Neuron (in vitro differentiated cells): Measurements from ENCODE around the gene MAP4K2.
"Not testable (repeated sequence)": the region's sequence is repeated elsewhere in the genome, so short reads cannot be mapped to it uniquely, and the experiment has no call there.

ENCODE experiments used
- H2AFZ ChIP-seq: one replicate; pipeline ENCODE4 v1.6.1; 2013; ENCODE audit warnings: low read depth, mild to moderate bottlenecking, inconsistent platforms, low read length, moderate library complexity
- H3K27me3 ChIP-seq: one replicate; pipeline ENCODE4 v1.6.1; 2013; ENCODE audit warnings: low read length; ENCODE audit not compliant: insufficient read depth
- H3K36me3 ChIP-seq: one replicate; pipeline ENCODE4 v1.6.1; 2013; ENCODE audit warnings: low read length; ENCODE audit not compliant: insufficient read depth
- H3K4me1 ChIP-seq: one replicate; pipeline ENCODE4 v1.6.1; 2013; ENCODE audit warnings: low read length; ENCODE audit not compliant: insufficient read depth
- H3K4me3 ChIP-seq: 2 replicates; pipeline ENCODE4 v1.5.1; 2013; ENCODE audit warnings: mild to moderate bottlenecking, low read length, moderate library complexity
- H3K9me3 ChIP-seq: one replicate; pipeline ENCODE4 v1.6.1; 2013; ENCODE audit warnings: low read length

MAP4K2 gene

GRCh38 chr11:64803158-64803845 lies at the start of gene MAP4K2:
Gene MAP4K2 (minus strand): TSS chr11:64803214. CDS start chr11:64803149, 65 bp downstream.
- peak within 1 kb of the TSS; percentile 13 for H2AFZ ChIP-seq
- no peaks in the 10 kb centered on the region for H3K27me3 ChIP-seq
- peaks cover 10% of the 10 kb centered on the region for H3K4me1 ChIP-seq
- no peaks in the 10 kb centered on the region for H3K9me3 ChIP-seq
- peak within 1 kb of the TSS; percentile 44 for H3K4me3 ChIP-seq
- peaks cover 37% of the 10 kb centered on the region for H3K36me3 ChIP-seq

- H3K36me3 ChIP-seq = peaks cover 22% of the 10 kb centered on the region
- H2AFZ ChIP-seq = no peak overlapping the region
- peaks cover 9% of the 10 kb centered on the region for H3K4me1 ChIP-seq
- H3K9me3 ChIP-seq = no peaks in the 10 kb centered on the region
- H3K27me3 ChIP-seq = no peaks in the 10 kb centered on the region
- H3K4me3 ChIP-seq = no peak overlapping the region
Measured at GRCh38 chr11:64851831-64852351, 48.9 kb upstream of the MAP4K2 start.

DNA sequence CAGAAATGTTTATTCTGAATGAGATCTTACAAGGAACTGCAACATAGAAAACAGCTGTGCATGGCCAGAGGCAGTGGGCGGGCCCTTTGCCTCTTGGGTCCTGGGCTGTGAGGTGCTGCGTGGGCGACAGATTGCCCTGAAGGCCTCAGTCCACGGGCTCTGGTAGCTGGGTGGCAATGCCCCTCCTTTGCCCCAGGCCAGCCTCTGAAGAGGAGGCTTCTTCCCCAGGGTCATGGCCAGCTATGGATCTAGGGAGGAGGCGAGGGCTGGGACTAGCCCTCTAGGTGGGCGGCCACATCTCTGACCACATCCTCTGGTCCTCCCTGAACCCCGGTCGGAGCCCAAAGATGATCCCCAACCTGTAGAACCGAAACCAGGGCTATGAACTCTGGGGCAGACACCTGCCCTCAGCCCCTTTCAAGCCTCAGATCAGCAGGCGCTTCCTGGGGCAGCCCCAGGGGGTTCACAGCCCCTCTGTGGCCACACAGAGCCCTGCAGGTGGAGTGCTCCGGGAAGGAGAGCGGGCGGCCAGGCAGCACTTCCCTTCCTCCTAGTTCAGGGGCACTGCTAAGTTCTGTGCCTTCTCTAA lies 48.1 kb upstream of the MAP4K2 start:
- Histone ChIP-seq H2AFZ (no peak overlapping the region), H3K36me3 (peaks cover 15% of the 10 kb centered on the region), H3K27me3 (no peaks in the 10 kb centered on the region), H3K4me3 (no peak overlapping the region), H3K9me3 (no peaks in the 10 kb centered on the region), H3K4me1 (peaks cover 9% of the 10 kb centered on the region)

DNA sequence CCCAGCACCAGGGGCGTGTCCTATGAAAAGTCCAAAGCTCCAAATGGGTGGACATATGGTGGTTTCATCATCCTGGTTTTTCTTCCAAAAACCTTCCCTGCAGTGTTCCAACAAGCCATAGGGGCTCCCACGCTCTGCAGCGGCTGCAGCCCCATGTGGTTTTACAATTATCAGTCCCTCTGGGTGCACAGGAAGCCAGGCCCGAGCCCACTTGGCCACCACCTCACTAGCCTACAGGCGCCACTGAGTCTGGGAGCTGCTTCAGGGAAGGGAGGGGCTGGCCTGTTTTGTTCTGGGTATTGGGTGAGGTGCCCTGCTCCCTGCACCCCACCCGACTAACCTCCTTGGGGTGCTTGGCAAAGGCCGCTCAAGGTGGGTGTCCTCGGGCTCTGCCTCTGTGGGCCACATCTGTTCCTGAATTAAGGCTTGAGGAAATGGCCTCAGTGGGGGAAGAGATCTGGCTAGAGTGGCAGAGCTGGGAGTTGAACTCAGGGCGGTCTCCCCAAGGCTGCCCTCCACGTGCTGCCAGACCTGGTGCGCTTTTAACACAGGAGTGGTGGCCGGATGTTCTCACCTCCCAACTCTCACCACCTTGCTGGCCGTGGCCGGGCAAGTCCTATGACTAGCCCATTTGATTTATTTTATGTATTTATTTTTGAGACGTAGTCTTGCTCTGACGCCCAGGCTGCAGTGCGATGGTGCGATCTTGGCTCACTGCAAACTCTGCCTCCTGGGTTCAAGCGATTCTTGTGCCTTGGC lies 46.8 kb upstream of the MAP4K2 start:
- Histone ChIP-seq H3K36me3 (peaks cover 5% of the 10 kb centered on the region), H3K4me3 (no peak overlapping the region), H3K9me3 (no peaks in the 10 kb centered on the region), H2AFZ (no peak overlapping the region), H3K4me1 (peaks cover 9% of the 10 kb centered on the region), H3K27me3 (peaks cover 6% of the 10 kb centered on the region)

- Histone ChIP-seq H3K27me3 (peaks cover 9% of the 10 kb centered on the region), H3K4me3 (no peak overlapping the region), H3K36me3 (no peaks in the 10 kb centered on the region), H3K9me3 (no peaks in the 10 kb centered on the region), H3K4me1 (peaks cover 9% of the 10 kb centered on the region), H2AFZ (no peak overlapping the region)
Measured at GRCh38 chr11:64848826-64849597, 46.0 kb upstream of the MAP4K2 start.

GRCh38 chr11:64848214-64848825 lies 45.3 kb upstream of the MAP4K2 start:
- Histone ChIP-seq H3K36me3 (no peaks in the 10 kb centered on the region), H3K4me3 (no peak overlapping the region), H3K9me3 (no peaks in the 10 kb centered on the region), H3K27me3 (peaks cover 16% of the 10 kb centered on the region), H2AFZ (no peak overlapping the region), H3K4me1 (peaks cover 11% of the 10 kb centered on the region)

DNA sequence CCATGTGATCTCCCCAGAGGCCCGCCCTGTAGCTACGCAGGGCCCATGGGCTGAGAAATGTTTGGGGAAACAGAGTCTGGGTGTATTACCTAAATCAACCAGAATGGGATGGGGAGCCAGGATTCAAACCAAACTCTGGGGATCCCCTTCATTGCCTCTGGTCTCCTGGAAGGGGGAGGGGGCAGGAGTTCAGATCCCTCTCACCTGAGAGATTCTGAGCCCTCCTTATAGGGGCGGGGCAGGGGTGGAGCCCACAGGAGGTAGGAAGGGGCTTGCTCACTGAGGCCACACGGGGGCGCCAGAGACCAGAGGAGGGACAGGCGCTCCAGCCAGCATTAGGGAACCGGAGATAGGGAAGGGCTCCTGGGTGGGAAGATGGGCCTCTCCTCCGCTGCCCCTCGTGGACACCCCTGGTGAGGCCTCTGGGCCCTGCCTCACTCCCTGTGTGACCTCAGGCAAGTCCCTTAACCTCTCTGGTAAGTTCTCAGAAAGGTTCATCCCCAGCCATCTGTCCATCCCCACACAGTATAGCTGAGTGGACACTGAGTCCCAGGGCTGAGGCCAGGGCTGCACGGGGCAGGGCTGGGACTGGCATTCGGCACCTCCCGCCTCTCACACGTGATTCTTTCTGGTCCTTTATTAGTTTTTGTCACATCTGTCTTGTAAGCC lies 44.1 kb upstream of the MAP4K2 start:
- Histone ChIP-seq H3K4me3 (no peak overlapping the region), H3K9me3 (no peaks in the 10 kb centered on the region), H3K27me3 (peaks cover 21% of the 10 kb centered on the region), H3K4me1 (peaks cover 22% of the 10 kb centered on the region), H3K36me3 (no peaks in the 10 kb centered on the region), H2AFZ (no peak overlapping the region)

DNA sequence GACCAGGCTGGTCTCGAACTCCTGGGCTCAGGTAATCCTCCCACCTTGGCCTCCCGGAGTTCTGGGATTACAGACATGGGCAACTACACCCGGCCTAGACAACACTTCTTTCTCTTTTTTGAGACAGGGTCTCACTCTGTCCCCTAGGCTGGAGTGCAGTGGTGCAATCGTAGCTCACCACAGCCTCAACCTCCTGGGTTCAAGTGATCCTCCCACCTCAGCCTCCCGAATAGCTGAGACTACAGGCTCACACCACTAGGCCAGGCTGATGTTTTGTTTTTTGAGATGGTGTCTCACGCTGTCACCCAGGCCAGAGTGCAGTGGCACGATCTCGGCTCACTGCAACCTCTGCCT lies 42.7 kb upstream of the MAP4K2 start:
- not testable (repeated sequence) for H3K9me3 ChIP-seq, H2AFZ ChIP-seq, H3K36me3 ChIP-seq, H3K4me3 ChIP-seq
- Histone ChIP-seq H3K4me1 (peaks cover 14% of the 10 kb centered on the region), H3K27me3 (peaks cover 21% of the 10 kb centered on the region)

DNA sequence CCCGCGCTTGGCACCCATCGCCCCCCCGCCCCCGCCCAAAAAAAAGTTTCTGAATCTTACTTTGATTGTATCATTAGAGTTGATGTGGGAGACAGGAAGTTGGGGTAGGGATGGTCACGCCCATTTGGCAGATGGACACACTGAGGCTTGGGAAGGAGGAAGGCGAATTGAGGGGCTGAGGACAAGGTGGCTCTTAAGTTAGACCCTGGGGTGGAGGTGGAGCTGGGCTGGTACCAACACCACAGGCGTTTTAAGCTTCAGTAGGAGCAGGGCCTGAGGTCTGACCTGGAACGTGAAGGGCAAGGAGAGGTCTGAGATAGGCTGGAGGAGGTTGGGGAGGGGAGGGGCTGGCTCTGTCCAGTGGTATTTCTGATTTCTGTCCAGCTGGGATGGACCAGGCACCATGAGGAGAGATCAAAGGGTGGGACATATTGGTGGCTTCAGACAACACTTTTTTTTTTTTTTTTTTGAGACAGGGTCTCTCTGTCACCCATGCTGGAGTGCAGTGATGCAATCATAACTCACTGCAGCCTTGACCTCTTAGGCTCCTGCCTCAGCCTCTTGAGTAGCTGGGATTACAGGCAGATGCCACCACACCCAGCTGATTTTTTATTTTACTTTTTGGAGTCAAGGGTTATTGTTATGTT lies 42.2 kb upstream of the MAP4K2 start:
- Histone ChIP-seq H3K27me3 (peaks cover 21% of the 10 kb centered on the region), H3K36me3 (no peaks in the 10 kb centered on the region), H2AFZ (no peak overlapping the region), H3K4me1 (peaks cover 14% of the 10 kb centered on the region), H3K4me3 (no peak overlapping the region), H3K9me3 (no peaks in the 10 kb centered on the region)

GRCh38 chr11:64844330-64845128 lies 41.5 kb upstream of the MAP4K2 start, which contains the start of gene CDC42BPG:
Gene CDC42BPG (minus strand): TSS chr11:64844653. CDS start chr11:64844569, 84 bp downstream.
- no peak within 1 kb of the TSS for H2AFZ ChIP-seq
- peaks cover 21% of the 10 kb centered on the region for H3K27me3 ChIP-seq
- H3K4me3 ChIP-seq = no peak within 1 kb of the TSS
- peaks cover 14% of the 10 kb centered on the region for H3K4me1 ChIP-seq
- H3K36me3 ChIP-seq = no peaks in the 10 kb centered on the region
- H3K9me3 ChIP-seq = no peaks in the 10 kb centered on the region

GRCh38 chr11:64843686-64844329 lies 40.8 kb upstream of the MAP4K2 start:
- no peak overlapping the region for H3K4me3 ChIP-seq
- H3K27me3 ChIP-seq = peaks cover 21% of the 10 kb centered on the region
- H2AFZ ChIP-seq = no peak overlapping the region
- peaks cover 14% of the 10 kb centered on the region for H3K4me1 ChIP-seq
- H3K36me3 ChIP-seq = no peaks in the 10 kb centered on the region
- no peaks in the 10 kb centered on the region for H3K9me3 ChIP-seq
